Glutamatergic neuron (in vitro differentiated cells): ENCODE results near the gene CAPN13. TPM values are rescaled to one million over a fixed set of nuclear protein-coding genes. Genes with fewer than 3 reads are reported as not detected.

ENCODE experiments used
- DNase-seq: peaks from one replicate; pipeline ENCODE4 v3.0.0; 2022
- H3K27ac Mint-ChIP-seq: one replicate; pipeline ENCODE4 v1.8.0; 2020; ENCODE audit warnings: mild to moderate bottlenecking, mixed read lengths, inconsistent platforms; ENCODE audit not compliant: unreplicated experiment
- H3K27me3 Mint-ChIP-seq: one replicate; pipeline ENCODE4 v1.8.0; 2020; ENCODE audit warnings: mild to moderate bottlenecking, moderate library complexity, mixed read lengths, inconsistent platforms; ENCODE audit not compliant: unreplicated experiment
- H3K36me3 Mint-ChIP-seq: one replicate; pipeline ENCODE4 v1.8.0; 2020; ENCODE audit warnings: mild to moderate bottlenecking, mixed read lengths, inconsistent platforms; ENCODE audit not compliant: unreplicated experiment
- H3K4me1 Mint-ChIP-seq: one replicate; pipeline ENCODE4 v1.8.0; 2020; ENCODE audit warnings: mild to moderate bottlenecking, low read depth, mixed read lengths, inconsistent platforms; ENCODE audit not compliant: unreplicated experiment
- H3K4me3 Mint-ChIP-seq: one replicate; pipeline ENCODE4 v1.8.0; 2020; ENCODE audit warnings: mild to moderate bottlenecking, mixed read lengths, inconsistent platforms; ENCODE audit not compliant: unreplicated experiment
- H3K9me3 Mint-ChIP-seq: one replicate; pipeline ENCODE4 v1.8.0; 2020; ENCODE audit warnings: mild to moderate bottlenecking, moderate library complexity, mixed read lengths, inconsistent platforms; ENCODE audit not compliant: unreplicated experiment
- total RNA-seq: library from RNA; stranded (reverse); fragmentation: NEBNext Ultra II Directional; extraction: Animal tissue kit (Norgen Biotek cat#: 25700); gene quantifications from one replicate; pipeline ENCODE4 v1.2.1, GENCODE V29; 2021; ENCODE audit not compliant: unreplicated experiment
- TF ChIP-seq, protein P1 (sequence below): fragments of 200-600 bp; sonication (generic); IDR thresholded peaks from one replicate; pipeline ENCODE4 v1.5.0; 2021; ENCODE audit not compliant: partially characterized antibody, unreplicated experiment

CAPN13 gene
- total RNA-seq, 1 donor from 2014 or later: not detected

DNA sequence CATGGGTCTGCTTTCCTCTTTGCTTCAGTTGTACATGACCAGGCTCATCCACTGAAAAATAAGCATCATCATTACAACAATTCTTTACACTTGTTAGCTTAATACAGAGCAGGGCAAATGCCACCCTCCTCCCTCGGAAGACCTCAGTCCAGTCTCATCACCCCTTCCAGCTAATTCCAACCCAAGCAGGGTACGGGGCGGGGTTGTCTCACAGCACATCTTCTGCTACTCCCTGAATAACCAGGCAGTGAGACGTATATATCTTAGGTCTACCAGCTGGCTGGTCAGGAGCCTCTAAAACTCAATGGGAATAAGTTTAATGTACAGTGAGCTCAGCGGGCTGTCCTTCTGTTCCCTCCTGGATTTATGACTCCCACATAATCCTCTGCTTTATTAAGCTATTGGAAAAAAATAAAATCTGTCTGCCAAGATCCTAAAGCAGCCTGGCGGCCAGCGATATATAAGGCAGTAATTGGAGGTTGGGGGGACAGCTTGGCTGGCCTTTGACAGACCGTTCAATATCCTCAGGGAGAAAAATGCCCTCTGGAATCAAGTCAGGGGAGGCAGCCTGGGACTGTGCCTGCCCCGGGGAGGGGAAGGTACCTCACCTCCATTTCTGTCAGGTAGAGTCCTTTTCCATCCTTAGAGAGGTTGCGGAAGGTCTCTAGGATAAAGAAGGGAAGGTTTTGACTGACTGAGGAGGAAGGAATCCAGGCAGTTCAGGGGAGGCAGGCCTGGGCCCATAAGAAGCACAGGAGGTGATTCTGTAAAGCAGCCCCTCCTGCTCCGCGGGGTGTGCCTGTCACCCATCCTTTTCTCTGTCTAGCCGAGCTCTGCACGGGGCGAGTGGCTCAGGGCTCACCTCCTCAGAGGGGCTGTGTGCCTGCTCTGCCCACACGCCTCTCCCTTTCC is 76.3 kb downstream of the CAPN13 start:
- no peak for DNase-seq
- no peak overlapping the region for H3K27ac Mint-ChIP-seq
- no peaks in the 10 kb centered on the region for H3K27me3 Mint-ChIP-seq
- TF ChIP-seq, protein P1, sequence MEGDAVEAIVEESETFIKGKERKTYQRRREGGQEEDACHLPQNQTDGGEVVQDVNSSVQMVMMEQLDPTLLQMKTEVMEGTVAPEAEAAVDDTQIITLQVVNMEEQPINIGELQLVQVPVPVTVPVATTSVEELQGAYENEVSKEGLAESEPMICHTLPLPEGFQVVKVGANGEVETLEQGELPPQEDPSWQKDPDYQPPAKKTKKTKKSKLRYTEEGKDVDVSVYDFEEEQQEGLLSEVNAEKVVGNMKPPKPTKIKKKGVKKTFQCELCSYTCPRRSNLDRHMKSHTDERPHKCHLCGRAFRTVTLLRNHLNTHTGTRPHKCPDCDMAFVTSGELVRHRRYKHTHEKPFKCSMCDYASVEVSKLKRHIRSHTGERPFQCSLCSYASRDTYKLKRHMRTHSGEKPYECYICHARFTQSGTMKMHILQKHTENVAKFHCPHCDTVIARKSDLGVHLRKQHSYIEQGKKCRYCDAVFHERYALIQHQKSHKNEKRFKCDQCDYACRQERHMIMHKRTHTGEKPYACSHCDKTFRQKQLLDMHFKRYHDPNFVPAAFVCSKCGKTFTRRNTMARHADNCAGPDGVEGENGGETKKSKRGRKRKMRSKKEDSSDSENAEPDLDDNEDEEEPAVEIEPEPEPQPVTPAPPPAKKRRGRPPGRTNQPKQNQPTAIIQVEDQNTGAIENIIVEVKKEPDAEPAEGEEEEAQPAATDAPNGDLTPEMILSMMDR: no peak
- H3K36me3 Mint-ChIP-seq: no peaks in the 10 kb centered on the region
- H3K4me1 Mint-ChIP-seq: peaks cover 8% of the 10 kb centered on the region
- no peak overlapping the region for H3K4me3 Mint-ChIP-seq
- H3K9me3 Mint-ChIP-seq: no peaks in the 10 kb centered on the region

DNA sequence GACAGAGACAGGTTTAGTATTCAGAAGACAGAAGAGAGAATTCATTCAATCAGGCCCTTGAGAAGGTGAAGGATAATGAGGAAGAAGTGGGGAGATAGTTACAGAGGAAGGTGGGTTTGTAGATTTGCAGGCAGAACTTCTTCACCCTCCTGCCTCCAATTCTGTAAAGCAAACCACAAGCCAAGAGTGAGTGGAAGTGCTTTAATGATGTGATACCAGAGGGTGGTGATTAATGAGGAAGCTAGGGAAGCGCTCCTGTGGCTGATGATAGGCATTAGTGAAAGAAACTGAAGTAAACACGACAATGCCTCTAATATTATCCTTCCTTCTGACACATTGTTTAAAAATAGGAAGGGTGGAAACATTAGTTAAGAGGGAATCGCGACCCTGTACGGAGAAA is 78.2 kb downstream of the CAPN13 start:
- H3K27me3 Mint-ChIP-seq: no peaks in the 10 kb centered on the region
- no peak overlapping the region for H3K4me3 Mint-ChIP-seq
- H3K9me3 Mint-ChIP-seq: no peaks in the 10 kb centered on the region
- H3K4me1 Mint-ChIP-seq: peaks cover 8% of the 10 kb centered on the region
- no peaks in the 10 kb centered on the region for H3K36me3 Mint-ChIP-seq
- DNase-seq: no peak
- no peak overlapping the region for H3K27ac Mint-ChIP-seq
- TF ChIP-seq, protein P1: no peak

DNA sequence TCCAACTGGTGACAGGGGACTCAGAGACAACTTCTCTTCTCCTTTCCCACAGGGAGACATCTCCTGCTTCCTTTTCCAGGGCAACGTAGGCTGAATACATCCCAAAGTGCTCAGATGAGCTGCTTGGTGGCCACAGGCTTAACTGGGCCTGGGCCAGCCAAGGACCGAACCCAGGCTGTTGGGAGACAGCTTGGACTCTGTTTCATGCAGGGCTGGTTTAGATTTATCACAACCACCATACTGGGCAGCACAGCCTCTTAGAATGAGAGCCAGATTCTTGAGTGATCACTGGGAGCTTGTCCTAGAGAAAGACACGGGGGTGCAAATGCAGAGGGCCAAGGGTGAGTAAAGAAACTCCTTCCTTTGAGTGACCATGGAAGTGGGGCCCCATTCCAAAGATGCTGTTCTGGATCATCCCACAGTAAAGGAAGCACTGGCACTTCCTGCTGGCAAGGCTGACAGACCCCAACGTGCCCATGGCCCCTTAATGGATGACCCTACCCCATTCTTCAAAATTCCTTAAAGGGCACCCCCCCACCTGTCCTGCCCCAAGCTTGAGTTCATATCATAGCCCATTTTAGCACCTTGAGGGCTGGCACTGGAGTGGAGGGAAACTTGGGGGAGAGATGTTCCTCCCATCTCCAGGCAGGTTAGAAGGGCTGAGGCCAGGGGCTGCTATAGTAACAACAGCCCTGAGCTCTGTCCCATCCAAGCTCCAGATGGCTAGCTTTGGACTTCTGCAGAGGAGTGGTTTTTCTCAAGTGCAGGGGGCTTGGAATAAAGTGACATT is 84.1 kb downstream of the CAPN13 start:
- no peak overlapping the region for H3K27ac Mint-ChIP-seq
- H3K27me3 Mint-ChIP-seq: no peaks in the 10 kb centered on the region
- TF ChIP-seq, protein P1: no peak
- no peak overlapping the region for H3K4me3 Mint-ChIP-seq
- no peaks in the 10 kb centered on the region for H3K36me3 Mint-ChIP-seq
- no peaks in the 10 kb centered on the region for H3K4me1 Mint-ChIP-seq
- DNase-seq: no peak
- peaks cover 6% of the 10 kb centered on the region for H3K9me3 Mint-ChIP-seq

DNA sequence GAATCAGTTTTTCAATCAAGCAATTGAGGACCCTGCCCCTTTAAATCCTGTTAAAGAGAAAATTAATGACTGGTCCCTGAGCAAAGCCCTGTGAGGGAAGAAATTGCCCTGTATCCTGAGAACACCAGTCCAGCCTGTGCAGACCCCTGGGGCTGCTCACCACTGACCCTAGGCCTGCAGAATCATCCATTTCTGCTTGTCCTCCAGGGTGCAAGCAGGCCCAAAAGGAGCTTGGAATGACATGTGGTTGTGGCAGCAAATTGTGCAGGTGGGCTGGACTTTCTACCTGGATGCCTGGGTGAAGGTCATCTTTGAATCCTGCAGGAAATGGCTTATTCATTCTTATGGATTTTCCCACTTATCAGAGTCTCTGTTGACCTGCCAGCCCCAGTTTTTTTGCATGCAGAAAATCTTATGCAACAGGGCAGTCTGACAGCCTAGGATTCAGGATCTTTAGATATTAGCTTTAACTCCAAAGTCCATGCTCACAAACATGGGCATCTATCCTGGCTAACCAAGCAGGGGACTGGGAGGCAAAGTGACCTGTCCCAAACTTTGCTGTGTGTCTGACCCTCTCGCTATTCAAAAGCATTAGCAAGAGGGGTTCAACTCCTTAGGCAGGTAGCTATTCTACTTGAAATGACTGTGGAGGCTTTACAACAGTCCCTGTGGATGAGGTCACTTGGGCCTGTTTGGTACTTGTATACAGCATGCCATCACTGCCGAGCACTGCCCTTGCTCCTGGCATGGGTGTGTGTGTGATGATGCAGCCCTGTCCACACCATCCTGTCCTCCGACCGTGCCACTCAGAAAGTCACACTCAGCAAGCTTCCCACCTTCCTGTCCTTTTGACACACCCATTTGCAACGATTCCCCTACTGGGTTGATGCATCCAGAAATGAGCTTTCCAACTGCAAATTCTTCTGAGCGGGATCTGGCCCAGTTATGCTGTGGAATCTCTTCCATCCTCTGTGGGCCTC is 85.3 kb downstream of the CAPN13 start:
- Mint-ChIP-seq H3K4me3 (no peak overlapping the region), H3K9me3 (peaks cover 6% of the 10 kb centered on the region), H3K36me3 (no peaks in the 10 kb centered on the region), H3K27me3 (peaks cover 2% of the 10 kb centered on the region), H3K27ac (no peak overlapping the region), H3K4me1 (peaks cover 2% of the 10 kb centered on the region)
- TF ChIP-seq, protein P1: no peak
- no peak for DNase-seq
